Activated CD8-positive, alpha-beta memory T cell treated with anti-CD3 and anti-CD28 coated beads for 48 hours (primary cell): ENCODE results near the gene TBC1D14.

Source experiments
- DNase-seq, 3 experiments: peaks; one replicate each; pipeline ENCODE4 v3.0.0-alpha.2; 2020; ENCODE audit warnings: low read depth in 2 of 3, low spot score in 2 of 3

Gene TBC1D14

DNA sequence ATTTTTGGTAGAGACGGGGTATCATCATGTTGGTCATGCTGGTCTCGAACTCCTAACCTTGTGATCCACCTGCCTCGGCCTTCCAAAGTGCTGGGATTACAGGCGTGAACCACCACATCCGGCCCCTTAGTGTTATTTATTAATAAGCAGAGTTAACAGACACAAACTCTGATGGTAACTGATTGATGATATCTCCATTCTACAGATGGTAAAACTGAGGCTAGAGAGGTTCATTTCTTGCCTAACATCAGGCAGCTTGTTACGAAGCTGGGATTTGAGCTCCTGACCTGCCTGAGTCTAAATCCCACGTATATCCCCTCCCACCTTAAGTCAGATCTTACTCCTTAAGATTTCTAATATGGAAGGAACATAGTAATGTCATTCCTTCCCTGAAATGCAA lies 36.9 kb downstream of the TBC1D14 start:
- DNase-seq = no peak

DNA sequence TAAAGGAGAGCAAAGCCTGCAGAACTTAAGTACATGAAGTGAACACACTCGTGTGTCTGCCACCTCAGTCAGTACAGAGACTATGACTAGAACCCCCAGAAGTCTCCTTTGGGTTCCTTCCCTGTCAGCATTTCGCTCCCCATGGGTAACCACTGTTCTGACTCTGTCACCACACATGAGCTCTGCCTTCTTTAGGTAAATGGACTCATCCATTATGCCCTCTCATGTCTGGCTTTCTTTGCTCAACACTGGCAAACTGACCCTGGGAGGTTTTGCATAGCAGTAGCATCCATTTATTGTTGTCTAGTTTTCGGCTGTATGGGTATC lies 38.5 kb downstream of the TBC1D14 start:
- DNase-seq = no peak

DNA sequence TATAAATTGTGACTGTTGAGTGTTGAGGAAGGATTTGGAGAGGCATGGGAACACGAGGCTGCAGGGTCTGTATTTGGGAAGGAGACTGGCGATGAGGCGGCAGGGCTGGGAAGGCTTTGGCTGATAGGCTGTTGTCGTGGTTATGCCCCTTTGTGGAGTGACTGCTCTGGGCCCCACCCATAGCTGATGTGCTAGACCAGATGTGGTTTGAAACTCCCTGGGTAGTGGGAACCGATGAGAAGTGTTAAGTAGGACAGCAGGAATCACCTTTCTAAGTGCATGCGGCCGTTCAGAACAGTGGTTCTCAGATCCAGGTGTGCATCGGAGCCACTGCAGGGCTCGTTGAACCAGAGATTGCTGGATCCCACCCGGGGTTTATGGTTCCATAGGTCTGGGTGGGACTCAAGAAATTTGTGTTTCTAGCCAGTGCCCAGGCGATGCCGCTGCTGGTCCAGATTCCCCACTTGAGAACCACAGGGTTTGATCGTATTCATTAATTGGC lies 42.3 kb downstream of the TBC1D14 start:
- DNase-seq = no peak

DNA sequence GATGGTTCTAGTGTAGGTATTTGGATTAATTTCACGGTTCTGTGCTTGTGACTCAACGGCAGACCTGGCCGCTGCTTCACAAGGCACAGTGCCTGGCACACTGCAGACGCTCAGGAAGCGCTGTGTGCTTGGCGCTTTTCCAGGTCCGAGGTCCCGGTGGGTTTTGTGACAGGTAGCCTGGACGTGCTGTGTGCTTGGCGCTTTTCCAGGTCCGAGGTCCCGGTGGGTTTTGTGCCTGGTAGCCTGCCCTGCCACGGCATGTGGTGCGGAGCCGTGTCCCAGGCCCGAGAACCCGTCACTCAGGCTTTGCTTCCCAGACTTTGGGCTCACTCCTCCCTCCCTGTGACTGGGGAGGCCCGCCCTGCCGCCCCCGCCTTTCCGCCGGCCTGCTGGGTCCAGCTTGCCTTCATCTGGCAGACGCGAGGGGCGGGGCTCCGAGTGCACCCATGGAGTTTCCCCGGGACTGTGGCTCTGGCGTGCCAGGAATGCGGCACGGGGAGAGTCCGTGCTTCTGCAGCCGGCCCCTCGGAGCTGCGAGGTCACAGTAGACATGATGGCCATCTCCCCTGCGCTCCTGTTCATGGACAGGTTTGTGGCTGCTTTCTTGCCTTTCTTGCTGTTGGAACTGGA lies 44.2 kb downstream of the TBC1D14 start:
- DNase-seq = no peak

DNA sequence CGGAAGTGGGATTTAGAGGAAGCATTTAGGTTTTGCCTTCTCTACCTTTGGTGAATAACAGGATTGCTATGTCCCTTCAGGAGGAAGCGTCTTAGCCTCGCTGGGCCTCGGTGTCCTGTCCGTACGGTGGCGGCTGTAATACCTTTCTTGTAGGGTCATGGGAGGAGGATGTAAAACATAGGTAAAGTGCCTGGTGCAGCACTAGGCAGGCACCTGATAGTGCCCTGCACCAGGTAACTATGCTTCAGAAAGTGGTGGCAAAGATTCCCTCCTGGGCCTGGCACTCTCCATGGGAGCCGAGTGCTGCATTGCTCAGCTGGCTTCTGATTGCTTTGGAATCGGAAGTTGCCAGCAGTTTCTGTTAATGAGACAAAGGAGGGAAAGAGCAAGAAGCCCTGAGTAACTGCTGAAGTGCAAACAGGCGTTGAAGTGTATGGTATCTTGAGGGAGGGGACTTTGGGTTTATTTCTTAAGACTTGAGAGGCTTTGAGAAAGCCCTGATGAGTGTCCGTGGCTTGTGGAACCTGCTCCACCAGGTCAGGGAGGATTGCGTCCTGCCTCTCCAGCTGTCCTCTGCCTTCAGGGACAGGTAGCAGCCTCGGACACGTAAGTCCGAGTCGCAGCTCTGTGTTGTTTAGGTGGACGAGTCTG lies 45.8 kb downstream of the TBC1D14 start:
- DNase-seq = no peak

DNA sequence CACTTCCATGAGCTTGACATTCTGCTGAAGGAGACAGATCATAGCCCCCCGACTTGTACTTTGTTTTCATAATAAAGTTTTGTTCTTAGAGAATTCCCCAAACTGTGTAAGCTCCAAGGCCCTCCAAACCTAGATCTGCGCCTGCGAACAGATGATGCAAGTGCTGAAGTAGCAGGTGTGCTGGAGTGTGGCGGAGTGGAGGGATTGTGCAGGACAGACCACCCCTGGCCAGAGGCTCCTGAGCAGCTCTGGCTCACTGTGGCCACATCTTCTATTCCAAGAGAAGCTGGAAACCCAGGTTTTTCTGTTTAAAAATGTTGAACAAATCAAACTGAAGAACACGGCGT lies 46.4 kb downstream of the TBC1D14 start:
- no peak for DNase-seq

DNA sequence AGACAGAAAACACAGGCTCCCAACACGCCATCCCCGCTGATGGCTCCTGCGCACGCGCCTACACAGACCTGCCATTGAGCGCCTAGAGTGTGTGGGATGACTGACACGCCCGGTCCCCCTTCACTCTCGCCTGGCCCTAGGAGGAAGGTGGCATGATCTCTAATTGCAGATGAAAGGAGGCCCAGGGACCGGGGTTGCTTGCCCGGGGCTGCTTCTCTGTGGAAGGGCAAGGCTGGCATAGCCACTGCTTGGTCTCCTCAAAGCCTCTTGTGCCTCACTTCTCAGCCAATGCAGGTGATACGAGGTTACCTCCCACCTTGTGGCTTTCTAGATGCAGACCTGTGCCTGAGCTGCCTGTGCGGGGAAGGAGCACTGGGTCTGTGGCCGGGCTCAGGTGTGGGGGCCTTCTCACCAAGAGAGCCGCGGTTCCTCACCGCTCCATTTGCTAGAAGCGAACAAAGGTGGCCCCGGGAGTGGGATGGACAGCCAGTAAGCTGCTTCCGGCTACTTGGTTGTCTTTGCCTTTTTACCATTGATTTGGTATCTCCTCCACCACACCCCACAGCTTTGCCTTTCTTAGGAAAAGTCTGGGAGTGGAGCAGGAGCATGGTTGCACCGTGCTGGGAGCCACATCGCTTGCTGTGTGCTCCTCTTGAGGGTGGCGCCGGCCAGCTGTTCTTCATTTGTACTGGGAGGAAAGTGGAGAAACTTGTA lies 47.0 kb downstream of the TBC1D14 start:
- no peak for DNase-seq

DNA sequence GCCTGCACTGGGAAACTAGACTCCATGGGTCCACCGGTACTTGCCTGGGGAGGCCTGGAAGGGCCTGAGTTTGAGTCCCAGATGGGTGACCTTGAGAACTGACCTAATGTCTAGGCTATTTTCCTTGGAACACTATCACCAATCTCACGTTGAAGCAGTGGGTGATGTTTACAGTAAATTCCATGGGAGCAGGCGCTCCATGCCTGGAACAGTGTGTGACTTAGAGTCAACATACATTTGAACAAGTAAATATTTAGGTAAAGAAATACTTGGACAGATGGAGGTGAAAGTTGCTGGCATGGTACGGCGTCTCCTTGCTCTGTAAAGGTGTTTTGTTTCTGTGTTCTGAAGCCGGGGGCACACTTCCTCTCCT lies 47.5 kb downstream of the TBC1D14 start:
- no peak for DNase-seq

DNA sequence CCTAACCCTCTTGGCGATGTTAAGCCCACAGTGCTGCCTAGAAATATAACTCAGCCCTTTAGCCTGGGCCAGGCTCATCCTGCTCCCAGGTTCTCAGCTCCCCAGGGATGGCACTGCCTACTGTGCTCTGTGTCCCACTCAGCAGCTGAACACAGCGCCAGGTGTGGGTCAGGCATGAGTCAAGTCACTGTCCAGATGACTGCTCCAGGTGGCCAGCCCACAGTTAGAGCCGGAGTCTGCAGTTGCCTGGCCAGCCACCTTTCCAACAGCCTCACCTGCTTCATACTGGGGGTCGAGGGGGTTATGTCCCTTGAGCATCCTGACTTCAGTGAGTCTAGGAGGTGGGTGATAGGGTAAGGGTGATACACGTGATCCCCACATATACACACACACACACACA lies 48.4 kb downstream of the TBC1D14 start:
- no peak for DNase-seq

DNA sequence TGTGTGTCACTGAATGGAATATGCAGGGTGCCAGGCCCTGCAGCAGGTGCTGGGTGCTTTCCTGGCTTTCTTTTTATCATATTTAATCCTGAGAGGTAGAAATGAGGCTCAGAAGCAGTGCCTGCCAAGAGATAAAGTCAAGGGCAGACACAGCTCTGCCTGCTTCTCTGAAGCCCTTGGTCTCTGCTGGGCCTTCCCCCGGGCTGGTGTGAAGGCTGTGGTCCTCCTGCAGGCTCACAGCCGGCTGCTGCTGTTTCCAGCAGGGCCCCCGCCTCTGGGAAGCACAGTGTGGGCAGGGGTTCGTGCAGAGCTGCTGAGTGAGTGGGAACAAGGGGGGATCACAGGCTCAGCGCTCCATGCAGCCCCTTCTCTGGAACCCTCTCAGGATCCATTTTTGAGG lies 49.6 kb downstream of the TBC1D14 start:
- DNase-seq = no peak

DNA sequence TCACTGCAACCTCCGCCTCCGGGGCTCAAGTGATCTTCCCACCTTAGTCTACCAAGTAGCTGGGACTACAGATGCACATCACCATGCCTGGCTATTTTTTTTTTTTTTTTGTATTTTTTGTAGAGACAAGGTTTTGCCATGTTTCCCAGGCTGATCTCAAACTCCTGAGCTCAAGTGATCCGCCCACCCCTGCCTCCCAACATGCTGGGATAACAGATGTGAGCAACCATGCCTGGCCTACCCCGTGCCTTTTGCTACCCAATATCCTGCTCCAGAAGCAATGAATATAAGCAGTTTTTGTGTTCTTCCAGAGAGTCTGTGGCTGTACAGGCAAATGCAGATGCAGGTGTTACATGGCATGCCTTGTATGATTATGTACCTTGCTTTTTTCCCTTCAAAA lies 50.5 kb downstream of the TBC1D14 start:
- DNase-seq = no peak

DNA sequence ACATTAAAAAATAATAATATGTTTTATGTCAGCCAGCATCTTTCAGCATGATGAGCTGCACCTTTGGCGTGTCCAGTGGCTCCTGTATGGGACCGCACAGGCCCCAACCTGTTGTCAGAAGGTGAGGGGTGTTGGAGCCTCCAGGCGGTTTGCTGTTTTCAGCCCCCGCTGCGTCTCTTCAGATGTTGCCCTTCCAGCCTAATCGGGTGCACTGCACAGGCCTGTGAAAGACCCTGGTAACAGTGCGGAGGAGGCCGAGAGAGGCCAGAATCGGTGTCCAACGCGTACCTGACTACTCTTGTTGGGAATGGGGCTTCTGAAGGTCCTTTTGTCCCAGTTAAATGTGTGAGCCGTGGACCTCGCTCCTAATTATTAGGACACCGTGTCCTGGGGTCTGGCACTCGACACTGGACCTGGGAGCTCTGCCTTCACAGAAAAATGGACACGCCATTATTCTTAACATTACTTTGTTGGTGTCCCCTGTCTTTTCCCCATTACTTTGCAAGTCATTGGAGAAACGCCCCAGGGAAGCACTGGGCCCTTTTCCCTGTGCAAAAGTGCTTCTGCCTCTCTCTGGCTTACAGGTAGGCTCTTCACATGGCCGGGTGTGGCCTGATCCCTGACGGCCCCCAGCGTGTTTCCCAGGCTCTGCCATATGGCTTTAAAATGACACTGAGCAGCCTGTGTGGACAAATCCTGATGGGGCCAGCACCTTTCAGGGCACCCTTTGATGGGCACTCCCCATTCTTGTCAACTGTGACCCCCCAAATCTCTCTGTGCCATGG lies 51.2 kb downstream of the TBC1D14 start:
- no peak for DNase-seq

DNA sequence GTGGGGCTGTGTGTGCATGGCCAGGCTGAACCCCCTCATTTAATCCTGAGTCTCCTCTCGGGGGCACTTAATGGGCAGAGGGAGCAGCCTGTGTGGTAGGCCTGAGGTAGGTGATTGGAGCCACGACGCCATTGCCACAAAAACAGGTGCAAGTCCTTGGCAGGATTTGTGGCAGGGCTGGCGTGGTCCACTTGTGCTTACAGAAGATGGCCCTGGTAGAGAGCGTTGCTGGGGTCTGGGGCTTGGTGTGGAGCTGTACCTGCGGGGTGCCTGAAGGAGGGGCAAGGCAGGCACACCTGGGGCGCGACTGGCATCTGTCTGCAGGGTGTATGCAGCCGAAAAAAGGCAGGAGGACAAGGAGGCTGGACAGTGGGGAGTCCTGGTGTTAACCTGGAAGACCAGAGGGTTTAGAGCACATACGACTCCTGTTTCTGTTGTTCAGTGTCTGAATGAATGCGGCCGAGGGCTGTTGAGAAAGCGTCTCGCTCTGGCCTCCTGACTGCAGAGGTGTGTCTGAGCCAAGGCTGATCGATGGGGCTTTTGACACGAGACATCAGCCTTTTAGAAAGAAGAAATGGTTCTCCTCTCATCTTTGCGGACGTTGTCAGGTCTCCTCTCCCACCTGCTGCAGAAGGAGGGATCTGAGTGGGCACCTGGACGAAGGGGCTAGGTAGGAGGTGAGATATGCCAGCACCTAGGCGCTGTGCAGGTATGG lies 52.0 kb downstream of the TBC1D14 start:
- no peak for DNase-seq

DNA sequence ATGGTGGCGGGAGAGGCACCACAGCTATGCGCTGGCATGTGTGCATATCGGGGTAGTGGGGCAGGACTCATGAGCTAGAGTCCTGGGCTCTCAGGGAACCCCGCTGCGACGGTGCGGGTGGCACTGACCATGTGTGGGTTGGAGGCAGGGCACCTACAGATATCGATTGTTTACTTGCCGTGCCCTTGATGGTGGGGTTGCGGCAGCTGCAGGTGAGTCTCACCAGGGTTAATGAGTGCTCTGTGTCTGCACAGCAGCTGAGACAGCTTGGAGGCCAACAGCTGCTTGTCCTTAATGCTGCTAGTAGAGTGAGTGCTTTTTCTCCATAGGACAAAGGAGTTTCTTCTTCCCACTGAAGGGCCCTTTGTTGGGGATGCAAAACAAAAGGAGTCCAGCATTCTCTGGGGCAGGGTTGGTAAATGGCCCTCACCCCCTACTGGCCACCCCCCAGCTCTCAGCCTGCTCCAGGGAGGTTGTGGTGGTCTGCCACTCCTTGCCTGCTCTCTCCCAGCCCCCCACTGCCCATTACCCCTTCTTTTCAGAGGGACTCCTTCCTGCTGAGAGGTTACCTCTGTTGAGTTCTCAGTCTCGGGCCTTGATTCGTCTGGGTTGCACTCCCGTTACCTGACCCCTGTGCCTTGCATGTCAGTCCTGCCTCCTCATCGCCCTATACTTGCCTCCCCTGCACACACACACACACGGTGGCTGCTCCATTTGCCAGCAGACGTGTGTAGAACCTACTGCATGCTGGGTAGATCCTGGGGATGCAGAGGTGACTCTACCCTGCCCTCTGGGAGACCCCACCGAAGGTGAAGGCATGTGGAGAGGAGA lies 52.8 kb downstream of the TBC1D14 start:
- no peak for DNase-seq

DNA sequence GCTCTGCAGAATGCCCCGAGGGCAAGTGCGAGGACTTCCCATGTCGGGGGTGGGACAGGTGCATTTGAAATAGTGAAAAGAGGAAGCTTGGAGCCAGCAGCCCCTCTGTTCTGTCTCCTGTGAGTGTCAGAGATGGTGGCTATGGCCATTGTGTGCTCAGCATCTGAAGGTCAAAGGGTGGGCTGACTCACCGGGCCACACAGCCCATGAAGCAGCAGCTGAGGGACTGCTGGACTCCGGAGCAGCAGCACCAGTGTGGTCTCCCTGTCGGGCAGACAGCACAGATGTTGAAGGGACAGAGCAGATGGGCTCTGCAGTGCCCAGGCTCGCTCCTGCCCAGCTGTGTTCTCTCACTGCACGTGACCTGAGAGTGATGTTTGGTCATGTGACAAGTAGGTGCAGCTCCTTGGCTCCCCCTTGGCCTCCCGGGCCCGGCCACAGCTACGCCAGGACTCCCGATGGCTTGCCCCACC lies 53.5 kb downstream of the TBC1D14 start:
- no peak for DNase-seq

DNA sequence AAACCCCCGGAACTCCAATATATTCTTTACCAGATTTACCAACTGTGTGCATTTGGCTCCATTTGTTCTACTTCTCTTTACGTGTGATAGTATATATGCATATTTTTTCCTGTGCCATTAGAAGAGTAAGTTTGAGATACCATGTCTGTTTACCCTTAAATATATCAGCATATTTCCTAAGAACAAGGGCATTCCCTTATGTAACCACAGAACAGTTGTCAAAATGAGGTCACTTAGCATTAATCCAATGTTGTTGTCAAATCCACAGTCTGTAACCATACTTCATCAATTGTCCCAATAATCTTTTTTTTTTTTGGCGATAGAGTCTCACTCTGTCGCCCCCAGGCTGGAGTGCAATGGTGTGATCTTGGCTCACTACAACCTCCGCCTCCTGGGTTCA lies 55.2 kb downstream of the TBC1D14 start:
- no peak for DNase-seq

DNA sequence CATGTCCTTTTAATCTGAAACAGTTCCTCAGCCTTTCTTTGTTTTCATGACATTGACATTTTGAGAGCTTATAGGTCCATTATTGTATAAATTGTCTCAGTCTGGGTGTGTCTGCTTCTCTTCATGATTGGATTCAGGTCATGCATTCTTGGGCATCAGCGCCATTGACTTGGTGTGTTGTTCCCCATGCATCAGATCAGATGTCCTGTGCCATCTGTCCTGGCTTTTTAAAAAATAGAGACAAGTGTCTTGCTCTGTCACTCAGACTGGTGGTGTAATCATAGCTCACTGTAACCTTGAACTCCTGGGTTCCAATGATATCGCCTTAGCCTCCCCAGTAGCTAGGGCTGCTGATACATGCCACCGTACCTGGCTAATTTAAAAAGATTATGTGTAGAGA lies 55.7 kb downstream of the TBC1D14 start:
- no peak for DNase-seq

DNA sequence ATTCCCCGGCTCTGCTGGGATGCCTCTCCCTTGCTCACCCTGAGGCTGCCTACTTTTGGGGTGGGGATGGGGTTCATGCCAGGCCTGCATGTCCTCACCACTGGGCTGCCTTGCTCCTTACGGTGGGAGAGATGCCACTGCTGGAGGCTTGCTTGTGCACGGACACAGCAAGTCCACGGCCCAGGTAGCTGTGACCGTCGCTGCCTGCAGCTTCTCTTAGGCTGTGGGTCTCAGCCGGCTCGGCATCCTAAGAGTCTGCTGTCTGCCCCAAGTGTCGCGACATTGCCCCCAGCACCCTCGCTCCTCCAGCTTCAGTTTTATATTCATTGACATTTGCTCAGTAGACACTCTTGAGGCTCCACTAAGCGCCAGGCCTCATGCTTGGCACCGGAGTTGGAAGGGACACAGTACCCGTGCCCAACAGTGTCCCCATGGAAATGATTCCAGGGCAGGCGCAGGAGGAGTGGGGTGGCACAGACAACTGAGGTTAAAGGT lies 58.3 kb downstream of the TBC1D14 start:
- no peak for DNase-seq

DNA sequence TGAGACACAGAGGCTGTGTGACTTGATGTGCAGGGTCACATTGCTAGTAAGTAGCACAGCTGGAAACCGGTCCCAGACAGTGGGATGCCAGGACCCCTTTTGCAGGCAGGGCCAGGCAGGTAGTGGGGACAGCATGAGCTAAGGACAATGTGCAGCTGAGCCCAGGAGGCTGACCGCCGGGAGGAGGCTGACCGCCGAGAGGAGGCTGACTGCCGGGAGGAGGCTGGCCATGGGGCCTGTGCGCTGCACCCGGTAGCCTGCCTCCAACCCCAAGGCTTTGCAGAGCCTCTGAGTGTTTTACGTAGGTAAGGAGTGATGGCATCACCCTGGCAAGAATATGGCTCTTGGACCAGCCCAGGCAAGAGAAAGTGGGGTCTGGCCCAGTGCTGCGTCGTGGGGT lies 58.9 kb downstream of the TBC1D14 start:
- no peak for DNase-seq
